Liver (tissue), 9 donors: ENCODE results near the gene IKZF1. TPM values are rescaled to one million over a fixed set of nuclear protein-coding genes. Genes with fewer than 3 reads are reported as not detected.

Experiments
- DNase-seq: peaks from one replicate; pipeline ENCODE4 v3.0.0-alpha.2; 2017; ENCODE audit warnings: low spot score
- H3K27ac ChIP-seq, 2 donors: one replicate each; pipeline ENCODE4 v1.7.0; 2013; ENCODE audit warnings: inconsistent platforms in 2 of 2, low read length in 2 of 2, control low read depth in 1 of 2, low read depth in 1 of 2, mild to moderate bottlenecking in 1 of 2
- H3K27me3 ChIP-seq, 4 donors: one replicate each; pipeline versions ENCODE4 v1.6.1 to v1.7.0; 2013; ENCODE audit warnings: low read length in 3 of 4, inconsistent platforms in 1 of 4, mild to moderate bottlenecking in 1 of 4, moderate library complexity in 1 of 4; ENCODE audit not compliant: control insufficient read depth in 4 of 4, insufficient read depth in 4 of 4
- H3K36me3 ChIP-seq, 4 donors: one replicate each; pipeline versions ENCODE4 v1.6.1 to v1.7.0; 2013; ENCODE audit warnings: low read length in 3 of 4, mild to moderate bottlenecking in 3 of 4, low read depth in 1 of 4, moderate library complexity in 1 of 4; ENCODE audit not compliant: control insufficient read depth in 4 of 4, insufficient read depth in 3 of 4
- H3K4me1 ChIP-seq, 4 donors: one replicate each; pipeline versions ENCODE4 v1.6.1 to v1.7.0; 2013; ENCODE audit warnings: low read length in 3 of 4, mild to moderate bottlenecking in 3 of 4, moderate library complexity in 1 of 4; ENCODE audit not compliant: control insufficient read depth in 4 of 4, insufficient read depth in 4 of 4
- H3K4me3 ChIP-seq, 3 donors: one replicate each; pipeline versions ENCODE4 v1.6.1 to v1.7.0; 2013; ENCODE audit warnings: low read length in 3 of 3, control low read depth in 1 of 3, low read depth in 1 of 3, mild to moderate bottlenecking in 1 of 3
- H3K9ac ChIP-seq, 2 donors: one replicate each; pipeline ENCODE4 v1.7.0; 2013; ENCODE audit warnings: low read length in 2 of 2, mild to moderate bottlenecking in 2 of 2, moderate library complexity in 2 of 2, control low read depth in 1 of 2, low read depth in 1 of 2
- H3K9me3 ChIP-seq, 4 donors: one replicate each; pipeline versions ENCODE4 v1.6.1 to v1.7.0; 2013; ENCODE audit warnings: low read length in 3 of 4; ENCODE audit not compliant: control insufficient read depth in 4 of 4
- EGR1 ChIP-seq, 2 donors: IDR thresholded peaks; 2 replicates each; pipeline ENCODE4 v1.6.1; 2016 to 2018; ENCODE audit warnings: antibody characterized with exemption in 2 of 2, low read depth in 2 of 2
- FOXA1 ChIP-seq: IDR thresholded peaks from 2 replicates; pipeline ENCODE4 v1.6.1; 2016; ENCODE audit warnings: antibody characterized with exemption
- FOXA2 ChIP-seq: IDR thresholded peaks from 2 replicates; pipeline ENCODE4 v1.6.1; 2016; ENCODE audit warnings: antibody characterized with exemption
- GABPA ChIP-seq, 2 donors: IDR thresholded peaks in 1 of 2; conservative IDR thresholded peaks in 1 of 2; 2 replicates each; pipeline ENCODE4 v1.6.1; 2016; ENCODE audit warnings: antibody characterized with exemption in 2 of 2, mild to moderate bottlenecking in 1 of 2, moderate library complexity in 1 of 2
- HNF4A ChIP-seq, 2 donors: conservative IDR thresholded peaks; 2 replicates each; pipeline ENCODE4 v1.6.1; 2016; ENCODE audit warnings: antibody characterized with exemption in 2 of 2, mild to moderate bottlenecking in 2 of 2
- HNF4G ChIP-seq: IDR thresholded peaks from 2 replicates; pipeline ENCODE4 v1.6.1; 2016; ENCODE audit warnings: antibody characterized with exemption
- JUND ChIP-seq, 2 donors: IDR thresholded peaks; 2 replicates each; pipeline ENCODE4 v1.6.1; 2016; ENCODE audit warnings: antibody characterized with exemption in 2 of 2
- NR2F2 ChIP-seq: IDR thresholded peaks from 2 replicates; pipeline ENCODE4 v1.6.1; 2016; ENCODE audit warnings: antibody characterized with exemption
- RAD21 ChIP-seq, 2 donors: IDR thresholded peaks; 2 replicates each; pipeline ENCODE4 v1.6.1; 2016; ENCODE audit warnings: antibody characterized with exemption in 2 of 2, mild to moderate bottlenecking in 2 of 2
- RXRA ChIP-seq, 2 donors: IDR thresholded peaks; 2 replicates each; pipeline ENCODE4 v1.6.1; 2017 to 2018; ENCODE audit warnings: antibody characterized with exemption in 2 of 2, mild to moderate bottlenecking in 1 of 2
- SP1 ChIP-seq: IDR thresholded peaks from 2 replicates; pipeline ENCODE4 v1.6.1; 2018; ENCODE audit warnings: antibody characterized with exemption, mild to moderate bottlenecking
- TAF1 ChIP-seq: conservative IDR thresholded peaks from 2 replicates; pipeline ENCODE4 v1.6.1; 2016; ENCODE audit warnings: antibody characterized with exemption, mild to moderate bottlenecking
- YY1 ChIP-seq: IDR thresholded peaks from 2 replicates; pipeline ENCODE4 v1.6.1; 2016; ENCODE audit warnings: antibody characterized with exemption, mild to moderate bottlenecking
- WGBS: extraction: QIAGEN DNeasy Blood & Tissue Kit; methylation state at CpG from one replicate; pipeline ENCODE4 v1.1.7; 2013; 5-methylcytosine and 5-hydroxymethylcytosine counted together
- polyA plus RNA-seq, 2 donors: library from polyadenylated mRNA; stranded (reverse) in 1 of 2; unstranded in 1 of 2; fragments of 200-250 nt in 1 of 2; fragments of >200 nt in 1 of 2; fragmentation: Nextera tagmentation in 1 of 2; extraction: Ambion mirVana in 1 of 2; gene quantifications; one replicate each; pipeline versions ENCODE4 v1.2.1 to v1.2.3, GENCODE V29; 2013 to 2015
- total RNA-seq, 2 donors: library from RNA; depleted of rRNA; stranded (reverse); fragments of >200 nt; gene quantifications; one replicate each; pipeline ENCODE4 v1.2.3, GENCODE V29; 2014
- TF ChIP-seq, protein P1 (sequence below): fragments of 150-350 bp; IDR thresholded peaks from 2 replicates; pipeline ENCODE4 v1.5.1; 2017; ENCODE audit warnings: improper control_type of control experiment, low read depth, low read length; ENCODE audit not compliant: missing input control
- TF ChIP-seq, protein P2 (sequence below): IDR thresholded peaks from 2 replicates; pipeline ENCODE4 v1.6.1; 2016; ENCODE audit warnings: antibody characterized with exemption, mild to moderate bottlenecking
- TF ChIP-seq, protein P3 (sequence below): IDR thresholded peaks from 2 replicates; pipeline ENCODE4 v1.6.1; 2016; ENCODE audit warnings: antibody characterized with exemption
- donor health status: healthy.
- donor health status: healthy.
- donor health status: healthy.
- donor health status: healthy.
- donor health status: healthy.

The IKZF1 gene
- total and polyA plus RNA-seq, 4 donors = 1.6 to 43.5 (median 6.2) TPM

DNA sequence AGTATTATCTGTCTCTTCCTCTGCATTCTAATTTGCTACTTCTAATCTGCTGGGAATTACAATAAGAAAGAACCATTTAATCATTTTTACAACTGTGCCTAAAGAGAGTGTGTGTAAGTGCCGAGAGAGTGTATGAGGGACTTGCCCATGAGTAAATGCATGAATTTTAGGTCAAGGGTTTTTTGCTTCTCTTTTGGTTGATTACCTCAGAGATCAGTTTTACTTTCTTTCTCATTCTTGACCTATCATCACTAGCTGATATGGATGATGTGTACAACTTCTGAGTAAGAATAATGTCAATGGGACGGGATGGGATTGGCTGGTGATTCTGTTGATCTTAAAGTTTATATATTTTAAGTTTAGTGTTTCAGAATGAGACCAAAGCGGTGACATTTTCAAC lies 47.8 kb downstream of the IKZF1 start:
- Histone ChIP-seq H3K4me1 (no peaks in the 10 kb centered on the region), H3K4me3 (no peak overlapping the region), H3K27ac (no peak overlapping the region), H3K9me3 (no peaks in the 10 kb centered on the region), H3K27me3 (no peaks in the 10 kb centered on the region), H3K9ac (no peak overlapping the region), H3K36me3 (peaks cover 0 to 2% (median 0%) of the 10 kb centered on the region in 4 donors)
- TF ChIP-seq, protein P1, sequence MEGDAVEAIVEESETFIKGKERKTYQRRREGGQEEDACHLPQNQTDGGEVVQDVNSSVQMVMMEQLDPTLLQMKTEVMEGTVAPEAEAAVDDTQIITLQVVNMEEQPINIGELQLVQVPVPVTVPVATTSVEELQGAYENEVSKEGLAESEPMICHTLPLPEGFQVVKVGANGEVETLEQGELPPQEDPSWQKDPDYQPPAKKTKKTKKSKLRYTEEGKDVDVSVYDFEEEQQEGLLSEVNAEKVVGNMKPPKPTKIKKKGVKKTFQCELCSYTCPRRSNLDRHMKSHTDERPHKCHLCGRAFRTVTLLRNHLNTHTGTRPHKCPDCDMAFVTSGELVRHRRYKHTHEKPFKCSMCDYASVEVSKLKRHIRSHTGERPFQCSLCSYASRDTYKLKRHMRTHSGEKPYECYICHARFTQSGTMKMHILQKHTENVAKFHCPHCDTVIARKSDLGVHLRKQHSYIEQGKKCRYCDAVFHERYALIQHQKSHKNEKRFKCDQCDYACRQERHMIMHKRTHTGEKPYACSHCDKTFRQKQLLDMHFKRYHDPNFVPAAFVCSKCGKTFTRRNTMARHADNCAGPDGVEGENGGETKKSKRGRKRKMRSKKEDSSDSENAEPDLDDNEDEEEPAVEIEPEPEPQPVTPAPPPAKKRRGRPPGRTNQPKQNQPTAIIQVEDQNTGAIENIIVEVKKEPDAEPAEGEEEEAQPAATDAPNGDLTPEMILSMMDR = no peak
- no peak for TF ChIP-seq TAF1
- TF ChIP-seq RAD21 (IDR thresholded peaks at IDR 0.05) = no peak
- no peak for TF ChIP-seq YY1
- no peak for TF ChIP-seq RXRA (IDR thresholded peaks at IDR 0.05)
- TF ChIP-seq FOXA1 = no peak
- TF ChIP-seq, protein P2, sequence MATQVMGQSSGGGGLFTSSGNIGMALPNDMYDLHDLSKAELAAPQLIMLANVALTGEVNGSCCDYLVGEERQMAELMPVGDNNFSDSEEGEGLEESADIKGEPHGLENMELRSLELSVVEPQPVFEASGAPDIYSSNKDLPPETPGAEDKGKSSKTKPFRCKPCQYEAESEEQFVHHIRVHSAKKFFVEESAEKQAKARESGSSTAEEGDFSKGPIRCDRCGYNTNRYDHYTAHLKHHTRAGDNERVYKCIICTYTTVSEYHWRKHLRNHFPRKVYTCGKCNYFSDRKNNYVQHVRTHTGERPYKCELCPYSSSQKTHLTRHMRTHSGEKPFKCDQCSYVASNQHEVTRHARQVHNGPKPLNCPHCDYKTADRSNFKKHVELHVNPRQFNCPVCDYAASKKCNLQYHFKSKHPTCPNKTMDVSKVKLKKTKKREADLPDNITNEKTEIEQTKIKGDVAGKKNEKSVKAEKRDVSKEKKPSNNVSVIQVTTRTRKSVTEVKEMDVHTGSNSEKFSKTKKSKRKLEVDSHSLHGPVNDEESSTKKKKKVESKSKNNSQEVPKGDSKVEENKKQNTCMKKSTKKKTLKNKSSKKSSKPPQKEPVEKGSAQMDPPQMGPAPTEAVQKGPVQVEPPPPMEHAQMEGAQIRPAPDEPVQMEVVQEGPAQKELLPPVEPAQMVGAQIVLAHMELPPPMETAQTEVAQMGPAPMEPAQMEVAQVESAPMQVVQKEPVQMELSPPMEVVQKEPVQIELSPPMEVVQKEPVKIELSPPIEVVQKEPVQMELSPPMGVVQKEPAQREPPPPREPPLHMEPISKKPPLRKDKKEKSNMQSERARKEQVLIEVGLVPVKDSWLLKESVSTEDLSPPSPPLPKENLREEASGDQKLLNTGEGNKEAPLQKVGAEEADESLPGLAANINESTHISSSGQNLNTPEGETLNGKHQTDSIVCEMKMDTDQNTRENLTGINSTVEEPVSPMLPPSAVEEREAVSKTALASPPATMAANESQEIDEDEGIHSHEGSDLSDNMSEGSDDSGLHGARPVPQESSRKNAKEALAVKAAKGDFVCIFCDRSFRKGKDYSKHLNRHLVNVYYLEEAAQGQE = no peak
- no peak for TF ChIP-seq NR2F2
- TF ChIP-seq JUND (IDR thresholded peaks at IDR 0.05) = no peak
- no peak for TF ChIP-seq FOXA2
- TF ChIP-seq GABPA (IDR thresholded peaks at IDR 0.05 in 1 of 2, conservative IDR thresholded peaks at IDR 0.05 in 1 of 2) = no peak
- TF ChIP-seq, protein P3, sequence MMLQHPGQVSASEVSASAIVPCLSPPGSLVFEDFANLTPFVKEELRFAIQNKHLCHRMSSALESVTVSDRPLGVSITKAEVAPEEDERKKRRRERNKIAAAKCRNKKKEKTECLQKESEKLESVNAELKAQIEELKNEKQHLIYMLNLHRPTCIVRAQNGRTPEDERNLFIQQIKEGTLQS = no peak
- TF ChIP-seq HNF4A (conservative IDR thresholded peaks at IDR 0.05) = no peak
- no peak for TF ChIP-seq HNF4G
- no peak for TF ChIP-seq SP1
- no peak for DNase-seq
- WGBS = 75% methylated on average over 3 of the region's 3 CpGs

DNA sequence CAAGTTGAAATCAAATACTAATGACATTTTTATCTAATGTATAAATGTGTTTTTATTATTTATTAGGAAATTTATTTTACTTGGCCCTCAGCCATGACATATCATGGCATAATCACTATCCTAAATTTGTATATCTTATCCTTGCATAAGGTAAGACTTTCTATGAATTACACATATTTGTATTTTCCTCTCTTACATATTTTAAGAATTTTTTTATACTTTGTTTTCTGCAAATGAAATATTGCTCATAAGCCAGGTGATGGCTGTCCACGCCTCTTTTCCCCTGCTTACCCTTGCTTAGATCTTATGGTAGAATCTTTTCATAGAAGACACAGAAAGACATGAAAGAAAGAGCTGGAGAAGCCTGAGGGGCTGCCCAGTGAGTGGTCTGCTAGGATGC lies 48.2 kb downstream of the IKZF1 start:
- 84% methylated on average over 1 of the region's 1 CpG for WGBS
- H3K4me1 ChIP-seq = no peaks in the 10 kb centered on the region
- no peak for TF ChIP-seq FOXA1
- no peak for TF ChIP-seq EGR1 (IDR thresholded peaks at IDR 0.05; ENCODE audit: low read depth in 2 of 2)
- H3K9ac ChIP-seq = no peak overlapping the region
- no peak overlapping the region for H3K4me3 ChIP-seq
- no peak overlapping the region for H3K27ac ChIP-seq
- no peak for DNase-seq
- no peaks in the 10 kb centered on the region for H3K27me3 ChIP-seq
- peaks cover 0 to 2% (median 0%) of the 10 kb centered on the region in 4 donors for H3K36me3 ChIP-seq
- H3K9me3 ChIP-seq = no peaks in the 10 kb centered on the region
